ENCODE measurements around the gene SPRN.
"Not testable (repeated sequence)": the region's sequence is repeated elsewhere in the genome, so short reads cannot be mapped to it uniquely, and the experiment has no call there.

Gene SPRN

DNA sequence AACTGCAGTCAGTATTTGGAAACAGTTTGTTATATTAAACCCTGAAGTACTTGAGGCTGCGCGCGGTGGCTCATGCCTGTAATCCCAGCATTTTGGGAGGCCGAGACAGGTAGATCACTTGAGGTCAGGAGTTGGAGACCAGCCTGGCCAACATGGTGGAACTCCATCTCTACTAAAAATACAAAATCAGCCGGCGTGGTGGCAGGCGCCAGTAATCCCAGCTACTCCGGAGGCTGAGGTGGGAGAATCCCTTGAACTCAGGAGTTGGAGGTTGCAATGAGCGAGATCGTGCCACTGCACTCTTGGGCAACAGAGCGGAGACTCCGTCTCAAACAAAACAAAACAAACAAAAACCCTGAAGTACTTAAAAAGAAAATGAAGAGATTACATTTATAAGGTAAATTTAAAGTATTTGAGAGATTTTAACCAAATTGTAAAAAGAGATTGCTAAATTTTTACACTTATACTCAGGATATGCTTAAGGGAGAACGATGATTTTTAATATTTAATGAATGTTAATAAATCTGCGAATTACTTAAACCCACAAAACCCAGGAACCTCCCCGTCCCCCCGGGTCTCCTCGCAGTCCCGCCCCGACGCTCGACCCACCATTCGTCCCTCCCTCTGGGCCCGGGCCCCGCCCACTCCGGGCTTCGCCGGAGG lies 30.9 kb downstream of the SPRN start:
- Mint-ChIP-seq H3K36me3 (peaks cover 4% of the 10 kb centered on the region), H3K4me1 (ENCODE audit: low read depth) (peaks cover 50% of the 10 kb centered on the region), H3K4me3 (peak overlapping the region; percentile 96), H3K9me3 (ENCODE audit: low read depth) (no peaks in the 10 kb centered on the region), H3K27me3 (no peaks in the 10 kb centered on the region), H3K27ac (peak overlapping the region; percentile 70)

DNA sequence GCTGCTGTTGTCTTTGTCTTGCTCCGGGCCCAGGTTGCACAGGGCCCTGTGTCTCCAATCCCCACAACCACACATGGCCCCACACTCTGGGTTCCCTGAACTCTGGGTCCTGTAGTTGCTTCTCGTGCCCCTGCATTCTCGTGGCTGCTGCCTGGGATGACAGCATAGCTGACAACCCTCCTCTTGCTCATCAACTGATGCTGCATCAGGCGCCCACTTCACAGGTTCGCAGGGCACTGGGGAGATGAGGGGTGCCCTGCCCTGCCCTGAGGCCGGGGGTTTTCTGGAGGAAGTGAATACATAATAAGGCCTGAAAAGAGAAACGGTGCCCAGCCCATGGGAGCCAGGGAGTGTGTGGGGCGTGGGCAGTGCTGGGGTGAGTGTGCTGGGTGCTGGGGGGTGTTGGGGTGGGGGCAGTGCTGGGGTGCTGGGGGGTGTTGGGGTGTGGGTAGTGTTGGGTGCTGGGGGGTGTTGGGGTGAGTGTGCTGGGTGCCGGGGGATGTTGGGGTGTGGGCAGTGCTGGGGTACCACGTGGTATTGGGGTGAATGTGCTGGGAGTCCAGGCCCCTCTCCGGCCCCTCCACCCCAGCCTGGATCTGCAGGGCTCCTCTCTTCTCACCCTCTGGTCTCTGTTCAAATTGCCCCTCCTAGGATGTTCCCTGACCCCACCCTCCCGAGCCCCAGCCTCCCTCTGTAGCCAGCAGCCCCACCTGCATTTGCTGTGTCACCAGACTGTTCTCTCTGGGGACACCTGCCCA lies 32.5 kb downstream of the SPRN start:
- Mint-ChIP-seq H3K27me3 (no peaks in the 10 kb centered on the region), H3K27ac (peak overlapping the region; percentile 68), H3K9me3 (ENCODE audit: low read depth) (no peaks in the 10 kb centered on the region), H3K4me1 (ENCODE audit: low read depth) (peaks cover 48% of the 10 kb centered on the region), H3K4me3 (peak overlapping the region; percentile 80), H3K36me3 (no peaks in the 10 kb centered on the region)

DNA sequence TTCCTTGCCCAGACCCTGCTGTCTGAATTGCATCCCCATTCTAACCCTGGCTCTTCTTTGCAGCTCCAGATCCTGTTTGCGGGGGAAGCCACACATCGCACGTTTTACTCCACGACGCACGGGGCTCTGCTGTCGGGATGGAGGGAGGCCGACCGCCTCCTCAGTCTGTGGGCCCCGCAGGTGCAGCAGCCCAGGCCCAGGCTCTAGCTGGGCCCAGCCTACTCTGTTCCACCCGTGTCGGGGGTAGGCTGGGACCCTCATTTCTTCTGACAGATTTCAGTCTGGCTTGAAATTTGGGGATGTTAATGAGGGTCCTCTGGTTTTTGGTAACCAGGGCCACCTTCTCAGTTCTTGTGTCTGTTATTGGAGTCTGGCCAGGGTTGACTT lies 33.2 kb downstream of the SPRN start:
- Mint-ChIP-seq H3K4me3 (peak overlapping the region; percentile 80), H3K9me3 (ENCODE audit: low read depth) (no peaks in the 10 kb centered on the region), H3K27ac (peak overlapping the region; percentile 94), H3K36me3 (no peaks in the 10 kb centered on the region), H3K4me1 (ENCODE audit: low read depth) (peaks cover 47% of the 10 kb centered on the region), H3K27me3 (no peaks in the 10 kb centered on the region)

DNA sequence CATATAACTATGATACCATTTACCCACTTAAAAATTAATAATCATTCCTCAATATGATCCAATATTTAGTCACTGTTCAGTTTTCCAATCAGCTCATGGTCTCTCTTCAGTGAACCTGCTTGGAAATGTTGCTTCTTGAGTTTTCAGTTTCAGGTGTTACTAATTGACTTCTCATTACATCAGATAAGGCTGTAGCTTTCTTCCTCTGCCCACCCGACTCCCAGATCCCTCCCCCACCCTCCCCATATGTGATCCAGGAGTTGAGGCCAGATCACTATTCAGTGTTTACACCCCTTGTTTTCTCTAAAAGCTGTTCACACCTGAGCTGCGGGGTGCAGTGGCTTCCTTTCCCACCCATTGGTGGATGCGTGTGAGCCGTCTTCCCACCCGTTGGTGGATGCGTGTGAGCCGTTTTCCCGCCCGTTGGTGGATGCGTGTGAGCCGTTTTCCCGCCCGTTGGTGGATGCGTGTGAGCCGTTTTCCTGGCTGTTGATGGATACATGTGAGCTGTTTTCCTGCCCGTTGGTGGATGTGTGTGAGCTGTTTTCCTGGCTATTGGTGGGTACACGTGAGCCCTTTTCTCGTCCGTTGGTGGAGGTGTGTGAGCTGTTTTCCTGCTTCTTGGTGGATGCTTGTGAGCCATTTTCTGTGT lies 33.7 kb downstream of the SPRN start:
- Mint-ChIP-seq H3K36me3 (no peaks in the 10 kb centered on the region), H3K4me3 (peak overlapping the region; percentile 80), H3K4me1 (ENCODE audit: low read depth) (peaks cover 46% of the 10 kb centered on the region), H3K27ac (peak overlapping the region; percentile 94), H3K27me3 (no peaks in the 10 kb centered on the region), H3K9me3 (ENCODE audit: low read depth) (no peaks in the 10 kb centered on the region)

DNA sequence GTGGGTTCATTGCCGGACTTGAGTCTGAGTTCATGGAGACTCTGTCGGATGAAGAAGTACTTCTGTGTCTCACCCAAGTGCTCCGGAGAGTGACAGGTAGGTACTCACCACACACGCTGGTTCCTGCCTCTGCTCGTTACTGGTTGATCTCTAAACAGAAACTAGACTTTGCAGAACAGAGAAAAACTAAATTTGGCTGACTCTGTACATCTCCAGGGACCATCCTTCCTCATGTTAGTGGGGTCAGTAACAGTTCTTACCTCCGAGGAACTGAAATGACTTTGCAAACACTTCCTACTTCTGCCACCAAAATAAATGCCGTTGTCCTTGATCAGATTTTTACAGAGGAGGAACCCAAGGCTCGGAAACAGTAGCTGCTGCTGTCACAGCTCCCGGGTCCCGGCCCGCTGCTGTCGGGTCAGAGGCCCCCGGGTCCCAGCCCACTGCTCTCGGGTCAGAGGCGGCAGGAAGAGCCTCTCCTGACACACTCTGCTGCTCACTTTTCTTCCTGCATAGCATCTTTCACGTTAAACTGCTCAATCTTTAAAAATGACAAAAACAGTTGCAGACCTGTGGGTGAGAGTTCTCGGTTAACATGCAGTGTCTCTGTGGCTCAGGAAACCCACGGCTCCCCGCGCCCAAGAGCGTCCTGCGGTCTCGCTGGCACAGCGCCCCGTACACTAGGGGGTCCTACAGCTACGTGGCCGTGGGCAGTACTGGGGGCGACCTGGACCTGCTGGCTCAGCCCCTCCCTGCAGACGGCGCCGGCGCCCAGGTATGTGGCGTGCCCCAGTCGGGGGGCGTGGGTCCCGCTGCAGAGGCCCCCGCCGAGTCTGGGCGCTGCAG lies 35.2 kb downstream of the SPRN start:
- H3K4me3 Mint-ChIP-seq: peak overlapping the region; percentile 81
- peaks cover 37% of the 10 kb centered on the region for H3K4me1 Mint-ChIP-seq (ENCODE audit: low read depth)
- H3K9me3 Mint-ChIP-seq (ENCODE audit: low read depth): no peaks in the 10 kb centered on the region
- H3K36me3 Mint-ChIP-seq: no peaks in the 10 kb centered on the region
- H3K27ac Mint-ChIP-seq: peak overlapping the region; percentile 87
- H3K27me3 Mint-ChIP-seq: no peaks in the 10 kb centered on the region

DNA sequence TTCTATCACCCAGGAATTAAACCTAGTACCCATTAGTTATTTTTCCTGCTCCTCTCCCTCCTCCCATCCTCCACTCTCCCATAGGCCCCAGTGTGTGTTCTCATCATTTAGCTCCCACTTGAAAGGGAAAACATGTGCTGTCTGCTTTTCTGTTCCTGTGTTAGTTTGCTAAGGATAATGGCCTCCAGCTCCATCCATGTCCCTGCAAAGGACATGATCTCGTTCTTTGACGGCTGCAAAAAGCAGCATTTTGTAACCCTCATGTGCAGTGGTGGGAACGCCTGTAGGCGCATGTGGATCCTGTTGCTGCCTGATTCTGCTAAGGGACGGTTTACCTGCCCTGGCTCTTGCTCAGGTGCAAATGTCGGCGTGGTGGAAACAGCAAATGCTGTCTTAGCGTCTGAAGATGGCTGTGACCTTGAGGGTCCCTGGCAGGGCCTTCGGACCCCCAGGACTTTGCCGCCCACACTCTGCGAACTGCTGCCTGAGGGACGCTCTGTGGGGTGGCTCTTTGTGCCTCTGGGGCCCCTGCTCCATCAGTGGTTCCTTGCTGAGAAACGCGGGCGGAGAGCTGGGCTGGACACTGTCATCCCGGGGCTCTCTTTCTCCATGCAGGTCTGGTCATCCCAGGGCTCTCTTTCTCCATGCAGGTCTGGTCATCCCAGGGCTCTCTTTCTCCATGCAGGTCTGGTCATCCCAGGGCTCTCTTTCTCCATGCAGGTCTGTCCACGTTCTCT lies 36.0 kb downstream of the SPRN start:
- H3K4me3 Mint-ChIP-seq: peak overlapping the region; percentile 81
- no peaks in the 10 kb centered on the region for H3K36me3 Mint-ChIP-seq
- H3K4me1 Mint-ChIP-seq (ENCODE audit: low read depth): peaks cover 35% of the 10 kb centered on the region
- H3K27ac Mint-ChIP-seq: peak overlapping the region; percentile 87
- no peaks in the 10 kb centered on the region for H3K27me3 Mint-ChIP-seq
- no peaks in the 10 kb centered on the region for H3K9me3 Mint-ChIP-seq (ENCODE audit: low read depth)

DNA sequence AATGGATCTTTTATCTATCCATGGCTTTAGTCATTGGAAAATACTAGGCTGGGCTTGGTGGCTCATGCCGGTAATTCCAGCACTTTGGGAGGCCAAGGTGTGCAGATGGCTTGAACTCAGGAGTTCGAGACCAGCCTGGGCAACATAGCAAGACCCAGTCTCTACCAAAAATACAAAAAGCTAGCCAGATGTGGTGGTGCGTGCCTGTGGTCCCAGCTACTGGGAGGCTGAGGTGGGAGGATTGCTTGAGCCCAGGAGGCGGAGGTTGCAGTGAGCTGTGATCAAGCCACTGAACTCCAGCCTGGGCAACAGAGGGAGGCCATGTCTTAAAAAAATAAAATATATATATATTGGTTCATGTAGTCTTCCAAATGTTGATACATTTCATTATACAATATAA lies 37.5 kb downstream of the SPRN start:
- not testable (repeated sequence) for H3K4me3 Mint-ChIP-seq; H3K27ac Mint-ChIP-seq; H3K9me3 Mint-ChIP-seq (ENCODE audit: low read depth); H3K27me3 Mint-ChIP-seq; H3K36me3 Mint-ChIP-seq
- peaks cover 32% of the 10 kb centered on the region for H3K4me1 Mint-ChIP-seq (ENCODE audit: low read depth)

DNA sequence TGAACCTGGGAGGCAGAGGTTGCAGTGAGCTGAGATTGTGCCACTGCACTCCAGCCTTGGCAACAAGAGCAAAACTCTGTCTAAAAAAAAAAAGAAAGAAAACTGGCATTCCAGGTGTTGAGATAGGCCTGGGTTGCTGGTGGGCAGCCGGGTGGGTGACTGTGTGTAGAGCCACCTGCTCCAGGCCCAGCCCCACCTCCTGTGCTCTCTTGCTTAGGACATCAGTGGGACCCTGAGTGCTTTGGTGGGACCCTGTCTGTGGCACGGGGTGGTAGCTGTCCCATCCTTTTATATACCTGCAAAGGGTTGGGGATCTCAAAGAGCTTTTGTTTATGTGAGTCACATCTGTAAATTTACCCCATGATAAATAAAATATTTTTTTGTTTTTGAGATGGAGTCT lies 39.2 kb downstream of the SPRN start:
- Mint-ChIP-seq H3K4me3 (no peak overlapping the region), H3K9me3 (ENCODE audit: low read depth) (no peaks in the 10 kb centered on the region), H3K27ac (no peak overlapping the region), H3K4me1 (ENCODE audit: low read depth) (peaks cover 17% of the 10 kb centered on the region), H3K36me3 (no peaks in the 10 kb centered on the region), H3K27me3 (no peaks in the 10 kb centered on the region)

DNA sequence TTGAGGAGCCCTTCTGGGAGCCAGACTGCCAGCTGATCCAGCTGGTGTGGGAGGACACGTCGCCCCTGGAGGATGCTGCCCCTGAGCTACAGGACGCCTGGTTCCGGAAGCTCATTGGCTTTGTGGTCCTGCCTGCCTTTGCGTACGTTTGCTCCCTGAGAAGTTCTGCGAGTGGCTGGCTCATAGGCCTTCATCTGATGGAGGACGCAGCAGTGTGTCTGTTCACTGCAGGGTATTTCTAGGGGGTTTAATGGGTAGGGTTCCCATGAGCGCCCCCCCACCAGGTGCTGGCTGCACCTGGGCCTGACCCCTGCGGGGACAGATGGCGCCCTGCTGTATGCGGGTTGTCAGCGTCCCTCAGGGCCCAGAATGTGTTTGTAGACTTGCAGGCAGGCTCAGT lies 40.4 kb downstream of the SPRN start:
- Mint-ChIP-seq H3K9me3 (ENCODE audit: low read depth) (no peaks in the 10 kb centered on the region), H3K4me3 (no peak overlapping the region), H3K4me1 (ENCODE audit: low read depth) (peaks cover 9% of the 10 kb centered on the region), H3K27me3 (no peaks in the 10 kb centered on the region), H3K36me3 (no peaks in the 10 kb centered on the region), H3K27ac (no peak overlapping the region)

DNA sequence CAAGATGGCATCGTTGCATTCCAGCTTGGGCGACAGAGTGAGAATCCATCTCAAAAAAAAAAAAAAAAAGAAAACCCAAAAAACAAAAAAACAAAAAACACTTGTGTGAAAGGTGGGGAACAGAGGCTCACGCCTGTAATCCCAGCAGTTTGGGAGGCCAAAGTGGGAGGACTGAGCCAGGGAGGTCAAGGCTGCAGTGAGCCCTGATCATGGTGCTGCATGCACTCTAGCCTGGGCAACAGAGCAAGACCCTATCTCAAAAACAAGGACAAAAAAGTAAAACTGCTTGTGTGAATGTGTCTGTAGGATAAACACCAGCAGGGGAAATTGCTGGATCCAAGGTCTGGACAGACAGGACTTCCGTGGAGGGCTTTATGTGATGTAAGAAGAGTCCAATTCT lies 40.9 kb downstream of the SPRN start:
- Mint-ChIP-seq H3K9me3 (ENCODE audit: low read depth) (no peaks in the 10 kb centered on the region), H3K4me1 (ENCODE audit: low read depth) (peaks cover 6% of the 10 kb centered on the region), H3K27me3 (no peaks in the 10 kb centered on the region), H3K27ac (no peak overlapping the region), H3K36me3 (no peaks in the 10 kb centered on the region), H3K4me3 (no peak overlapping the region)

DNA sequence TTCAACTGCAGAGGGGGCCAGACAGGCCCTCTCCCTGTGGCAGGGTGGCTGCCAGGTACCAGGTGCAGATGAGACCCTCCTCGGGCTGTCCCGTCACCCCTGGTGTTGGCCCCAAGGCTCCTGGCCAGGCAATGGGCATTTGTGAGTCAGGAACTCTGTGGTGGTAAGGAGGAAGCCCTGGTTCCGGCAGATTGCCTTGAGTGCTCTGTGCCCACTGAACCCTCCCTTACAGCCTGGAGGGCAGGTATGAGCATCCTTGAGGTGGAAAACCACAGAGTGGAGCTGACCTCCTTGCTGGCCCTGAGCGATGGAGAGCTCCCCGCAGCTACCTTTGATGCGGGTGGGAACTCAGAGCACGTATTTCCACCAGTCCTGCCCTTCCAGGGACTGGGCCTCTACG lies 43.4 kb downstream of the SPRN start:
- H3K27ac Mint-ChIP-seq: no peak overlapping the region
- H3K36me3 Mint-ChIP-seq: no peaks in the 10 kb centered on the region
- H3K9me3 Mint-ChIP-seq (ENCODE audit: low read depth): no peaks in the 10 kb centered on the region
- no peak overlapping the region for H3K4me3 Mint-ChIP-seq
- peaks cover 2% of the 10 kb centered on the region for H3K4me1 Mint-ChIP-seq (ENCODE audit: low read depth)
- no peaks in the 10 kb centered on the region for H3K27me3 Mint-ChIP-seq

DNA sequence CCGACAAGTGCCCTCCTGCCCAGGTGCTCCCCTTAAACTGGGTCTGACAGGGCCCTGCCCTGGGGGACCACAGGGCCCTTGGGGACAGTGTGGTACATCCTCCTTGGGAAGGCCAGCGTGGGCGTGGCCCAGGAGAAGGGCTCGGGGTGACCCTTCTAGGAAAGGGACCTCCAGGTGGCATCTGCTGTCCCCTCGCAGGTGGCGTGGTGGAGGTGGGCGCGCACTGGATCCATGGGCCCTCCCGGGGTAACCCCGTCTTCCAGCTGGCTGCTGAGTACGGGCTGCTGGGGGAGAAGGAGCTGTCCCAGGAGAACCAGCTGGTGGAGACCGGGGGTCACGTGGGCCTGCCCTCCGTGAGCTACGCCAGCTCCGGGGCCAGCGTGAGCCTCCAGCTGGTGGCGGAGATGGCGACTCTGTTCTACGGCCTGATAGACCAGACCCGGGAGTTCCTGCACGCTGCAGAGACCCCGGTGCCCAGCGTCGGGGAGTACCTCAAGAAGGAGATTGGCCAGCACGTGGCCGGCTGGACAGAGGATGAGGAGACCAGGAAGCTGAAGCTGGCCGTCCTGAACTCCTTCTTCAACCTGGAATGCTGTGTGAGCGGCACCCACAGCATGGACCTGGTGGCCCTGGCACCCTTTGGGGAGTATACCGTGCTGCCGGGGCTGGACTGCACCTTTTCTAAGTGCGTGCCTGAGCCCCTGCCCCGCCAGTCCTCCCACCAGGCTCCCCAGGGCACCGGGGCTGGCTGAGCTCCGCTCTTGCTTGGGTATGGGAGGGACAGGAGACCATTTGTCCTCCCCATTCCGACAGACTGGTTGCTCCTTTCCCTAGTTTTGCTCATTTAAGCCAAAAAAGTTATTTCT lies 44.4 kb downstream of the SPRN start:
- H3K4me1 Mint-ChIP-seq (ENCODE audit: low read depth): peaks cover 2% of the 10 kb centered on the region
- peak overlapping the region; percentile 63 for H3K4me3 Mint-ChIP-seq
- no peaks in the 10 kb centered on the region for H3K9me3 Mint-ChIP-seq (ENCODE audit: low read depth)
- no peak overlapping the region for H3K27ac Mint-ChIP-seq
- H3K27me3 Mint-ChIP-seq: no peaks in the 10 kb centered on the region
- no peaks in the 10 kb centered on the region for H3K36me3 Mint-ChIP-seq

DNA sequence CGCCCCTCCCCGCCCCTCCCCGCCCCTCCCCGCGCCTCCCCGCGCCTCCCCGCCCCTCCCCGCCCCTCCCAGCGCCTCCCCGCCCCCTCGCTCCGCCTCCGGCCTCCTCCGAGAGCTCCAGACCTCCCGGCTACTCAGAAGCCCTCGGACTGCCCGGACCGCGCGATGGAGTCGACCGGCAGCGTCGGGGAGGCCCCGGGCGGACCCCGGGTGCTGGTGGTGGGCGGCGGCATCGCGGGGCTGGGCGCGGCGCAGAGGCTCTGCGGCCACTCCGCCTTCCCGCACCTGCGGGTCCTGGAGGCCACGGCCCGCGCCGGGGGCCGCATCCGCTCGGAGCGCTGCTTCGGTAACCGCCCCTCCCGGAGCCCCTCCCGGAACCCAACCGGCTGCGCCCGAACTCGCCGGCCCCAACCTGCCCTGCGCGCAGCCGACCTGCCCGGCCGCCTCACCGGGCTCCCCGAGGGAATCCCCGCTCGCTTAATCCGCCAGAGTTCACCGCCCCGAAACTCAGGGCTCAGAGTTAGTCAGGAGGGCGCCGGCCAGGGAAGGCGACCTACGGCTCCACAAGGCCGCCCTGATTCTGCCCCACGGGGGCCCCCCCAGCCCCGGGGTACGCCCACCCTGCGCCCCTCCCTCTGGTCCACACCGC lies 45.1 kb downstream of the SPRN start, which contains the start of gene PAOX:
PAOX (plus strand) TSS at position 111 of the 649 bp plus-strand sequence; CDS start at position 166, 55 bp downstream.
- Mint-ChIP-seq H3K4me3 (peak within 1 kb of the TSS; percentile 79), H3K27me3 (no peaks in the 10 kb centered on the region), H3K27ac (no peak within 1 kb of the TSS), H3K9me3 (ENCODE audit: low read depth) (no peaks in the 10 kb centered on the region), H3K4me1 (ENCODE audit: low read depth) (peaks cover 5% of the 10 kb centered on the region), H3K36me3 (no peaks in the 10 kb centered on the region)

Measured in activated naive CD8-positive, alpha-beta T cell (primary cell).